ENCODE data around the gene FAM136A.
"Not testable (repeated sequence)": the region's sequence is repeated elsewhere in the genome, so short reads cannot be mapped to it uniquely, and the experiment has no call there.

FAM136A gene

DNA sequence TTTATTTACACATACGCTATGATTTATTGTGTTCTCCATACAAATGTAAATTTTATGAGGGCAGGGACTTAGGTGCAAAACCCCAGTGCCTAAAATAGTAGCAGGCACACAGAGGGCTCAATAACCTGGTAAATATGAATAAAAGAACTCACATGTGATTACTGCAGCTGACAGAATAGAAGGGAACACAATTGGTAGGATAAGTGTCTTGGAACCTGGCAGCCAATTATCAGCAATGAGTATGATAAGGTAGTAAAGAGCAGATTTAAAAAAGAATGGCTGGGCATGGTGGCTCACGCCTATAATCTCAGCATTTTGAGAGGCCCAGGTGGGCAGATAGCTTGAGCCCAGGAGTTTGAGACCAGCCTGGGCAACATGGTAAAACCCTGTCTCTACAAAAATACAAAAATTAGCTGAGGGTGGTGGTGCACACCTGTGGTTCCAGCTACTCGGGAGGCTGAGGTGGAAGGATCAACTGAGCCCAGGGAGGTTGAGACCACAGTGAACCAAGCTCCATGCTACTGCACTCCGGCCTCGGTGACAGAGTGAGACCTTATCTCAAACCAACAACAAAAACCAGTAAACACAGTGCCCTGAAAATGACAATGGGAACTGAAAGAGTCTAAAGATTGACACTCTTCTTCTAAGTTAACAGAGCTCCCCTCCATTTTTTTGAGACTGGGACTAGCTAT lies 18.2 kb downstream of the FAM136A start:
- no peak for DNase-seq

DNA sequence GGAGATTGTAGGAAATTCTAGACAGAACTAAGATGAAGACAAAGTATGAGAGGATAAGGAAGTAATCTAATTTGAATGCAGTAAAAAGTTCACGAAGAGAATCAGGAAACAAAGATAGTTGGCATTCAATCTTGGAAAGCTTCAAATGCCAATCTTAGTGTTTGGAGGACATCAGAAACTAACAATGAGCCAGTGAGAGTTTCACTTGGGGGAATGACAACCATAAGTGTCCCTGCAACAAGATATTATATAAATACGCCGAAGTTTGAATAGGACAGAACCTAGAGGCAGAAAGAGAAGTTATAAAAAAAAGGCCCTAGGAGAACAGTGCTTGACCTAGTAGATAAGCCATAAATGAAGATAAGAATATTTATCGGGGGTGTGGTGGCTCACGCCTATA lies 19.4 kb downstream of the FAM136A start:
- no peak for DNase-seq

DNA sequence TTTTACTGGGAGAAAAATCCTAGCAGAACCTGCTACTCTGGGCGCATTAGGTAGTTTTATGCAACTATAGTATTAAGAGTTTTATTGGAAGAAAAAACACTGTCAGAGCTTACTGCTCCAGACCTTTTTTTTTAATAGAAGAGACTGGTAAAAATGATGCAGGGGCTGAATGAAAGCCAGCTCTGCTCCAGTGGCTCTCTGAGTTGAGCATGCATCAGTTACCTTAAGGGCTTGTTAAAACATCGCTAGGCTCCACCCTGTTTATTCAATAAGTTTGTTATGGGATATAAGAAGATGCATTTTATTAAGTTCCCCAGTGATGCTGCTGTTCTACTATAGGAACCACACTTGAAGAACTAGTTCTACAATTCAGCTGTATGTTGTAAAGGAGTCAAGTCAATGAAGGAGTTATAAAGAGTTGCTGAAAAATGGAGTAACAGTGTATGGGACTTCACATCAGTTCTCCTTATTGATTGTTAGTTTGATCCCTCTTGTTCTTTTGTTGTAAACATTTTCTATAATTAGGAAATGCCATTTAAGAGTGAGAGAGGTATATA lies 21.5 kb downstream of the FAM136A start:
- no peak for DNase-seq

DNA sequence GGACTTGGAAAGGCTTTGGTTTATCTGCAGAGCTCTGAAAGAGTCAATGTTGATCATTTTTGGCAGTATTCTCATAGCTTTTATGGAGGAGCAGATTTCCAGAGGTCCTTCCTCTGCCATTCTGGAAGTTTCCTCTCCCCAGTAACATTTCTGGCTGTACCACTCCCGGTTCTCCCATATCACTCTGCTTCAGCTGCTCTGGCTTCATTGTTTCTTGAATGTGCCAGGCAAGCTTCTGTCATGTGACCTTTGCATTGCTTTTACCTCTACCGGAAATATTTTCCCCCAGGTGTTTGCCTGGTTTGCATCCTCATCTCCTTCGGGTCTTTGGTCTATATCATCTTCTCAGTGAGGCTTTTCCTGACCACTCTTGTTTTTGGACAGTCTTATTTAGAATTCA lies 31.5 kb downstream of the FAM136A start:
- no peak for DNase-seq

DNA sequence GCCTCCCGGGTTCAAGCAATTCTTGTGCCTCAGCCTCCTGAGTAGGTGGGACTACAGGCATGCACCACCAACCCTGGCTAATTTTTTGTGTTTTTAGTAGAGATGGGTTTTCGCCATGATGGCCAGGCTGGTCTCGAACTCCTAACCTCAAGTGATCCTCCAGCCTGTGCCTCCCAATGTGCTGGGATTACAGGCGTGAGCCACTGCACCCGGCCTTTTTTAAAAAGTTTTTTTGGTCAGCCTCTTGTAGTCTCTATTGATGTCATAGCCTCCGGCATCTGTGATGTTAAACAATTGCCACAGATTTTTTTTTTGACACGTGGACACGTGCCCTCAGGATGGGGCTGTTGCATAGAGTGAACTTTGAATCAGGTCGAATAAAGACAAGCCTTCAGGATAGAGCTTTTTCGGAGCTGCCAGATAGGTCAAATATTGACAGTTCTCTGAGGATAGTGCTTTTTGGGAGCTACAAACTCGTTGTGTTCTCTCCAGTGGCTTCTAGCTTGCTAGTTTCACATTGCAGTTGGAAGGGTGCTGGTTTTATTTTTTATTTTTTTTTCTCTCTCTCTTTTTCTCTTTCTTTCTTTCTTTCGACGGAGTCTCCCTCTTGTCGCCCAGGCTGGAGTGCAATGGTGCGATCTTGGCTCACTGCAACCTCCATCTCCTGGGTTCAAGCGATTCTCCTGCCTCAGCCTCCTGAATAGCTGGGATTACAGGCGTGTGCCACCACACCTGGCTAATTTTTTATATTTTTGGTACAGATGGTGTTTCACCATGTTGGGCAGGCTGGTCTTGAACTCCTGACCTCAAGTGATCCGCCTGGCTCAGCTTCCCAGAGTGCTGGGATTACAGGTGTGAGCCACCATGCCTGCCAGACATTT lies 32.2 kb downstream of the FAM136A start:
- not testable (repeated sequence) for DNase-seq

DNA sequence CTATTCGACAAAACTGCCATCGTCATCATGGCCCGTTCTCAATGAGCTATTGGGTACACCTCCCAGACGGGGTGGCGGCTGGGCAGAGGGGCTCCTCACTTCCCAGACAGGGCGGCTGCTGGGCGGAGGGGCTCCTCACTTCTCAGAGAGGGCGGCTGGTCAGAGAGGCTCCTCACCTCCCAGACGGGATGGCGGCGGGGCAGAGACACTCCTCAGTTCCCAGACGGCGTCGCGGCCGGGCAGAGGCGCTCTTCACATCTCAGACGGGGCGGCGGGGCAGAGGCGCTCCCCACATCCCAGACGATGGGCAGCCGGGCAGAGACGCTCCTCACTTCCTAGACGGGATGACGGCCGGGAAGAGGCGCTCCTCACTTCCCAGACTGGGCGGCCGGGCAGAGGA lies 34.9 kb downstream of the FAM136A start:
- not testable (repeated sequence) for DNase-seq

DNA sequence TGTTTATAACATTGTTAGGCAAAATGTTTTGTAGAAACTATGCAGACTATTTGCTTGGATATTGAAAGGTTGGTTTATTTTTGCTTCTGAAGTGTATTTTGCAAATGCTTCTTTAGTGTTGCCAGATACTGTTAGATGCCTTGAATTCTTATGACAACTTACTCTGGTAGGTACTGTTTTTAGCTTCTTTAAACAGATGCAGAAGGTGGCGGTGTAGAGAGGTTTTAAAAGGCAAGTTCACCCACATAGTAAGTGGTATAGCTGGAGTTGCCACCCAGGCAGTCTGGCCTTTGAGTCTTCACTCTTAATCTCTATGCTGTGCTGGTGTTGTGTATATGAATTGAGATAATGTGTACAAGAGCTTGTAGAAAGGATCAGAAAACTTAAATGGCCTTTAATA lies 40.4 kb downstream of the FAM136A start:
- no peak for DNase-seq

DNA sequence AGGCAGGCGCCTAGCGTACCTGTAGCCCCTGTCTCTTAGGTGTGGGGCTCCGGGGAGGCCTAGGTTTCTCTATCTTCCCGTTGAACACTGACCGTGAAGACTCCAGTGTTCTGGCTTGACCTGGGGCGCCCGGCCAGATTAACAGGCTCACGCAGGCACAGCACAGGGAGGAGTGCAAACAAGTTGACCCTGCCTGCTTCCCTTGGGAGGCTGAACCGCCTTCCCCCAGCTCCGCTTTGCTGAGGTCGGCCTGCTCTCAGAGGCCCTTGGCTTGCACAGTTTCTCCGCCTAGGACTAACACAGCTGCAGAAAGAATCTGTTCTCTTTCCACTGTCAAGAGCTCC lies 43.4 kb downstream of the FAM136A start:
- no peak for DNase-seq

DNA sequence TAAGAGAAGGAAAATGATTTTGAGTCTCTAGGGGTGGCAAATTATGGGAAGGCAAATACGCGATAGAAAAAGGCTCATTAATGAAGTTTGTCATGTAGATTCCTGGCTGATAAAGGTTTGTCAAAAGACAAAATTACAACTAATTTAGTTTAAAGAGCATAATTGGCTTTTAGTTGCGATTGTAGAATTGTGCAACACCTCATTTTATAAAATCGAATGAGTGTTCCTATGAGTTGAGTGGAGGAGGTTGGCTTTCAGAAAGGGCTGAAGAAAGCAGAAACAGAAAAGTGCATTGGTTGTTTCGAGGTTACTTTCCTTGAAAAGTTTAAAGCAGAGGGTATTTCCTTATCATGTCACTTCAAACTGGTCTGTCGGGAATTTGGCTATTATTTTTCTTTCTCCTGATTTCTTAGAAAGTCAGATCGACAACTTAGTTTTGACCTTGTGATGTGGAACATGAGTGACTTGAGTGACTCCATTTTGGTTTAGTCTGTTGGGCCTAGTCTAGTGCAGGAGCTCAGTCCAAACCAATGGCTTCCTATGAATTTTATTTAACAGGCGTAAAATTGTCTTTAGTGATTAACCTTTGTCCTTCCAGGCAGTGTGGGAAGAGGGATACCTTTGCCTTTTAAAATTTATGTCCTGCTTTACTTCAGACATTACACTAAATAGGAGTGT lies 46.1 kb downstream of the FAM136A start:
- no peak for DNase-seq

DNA sequence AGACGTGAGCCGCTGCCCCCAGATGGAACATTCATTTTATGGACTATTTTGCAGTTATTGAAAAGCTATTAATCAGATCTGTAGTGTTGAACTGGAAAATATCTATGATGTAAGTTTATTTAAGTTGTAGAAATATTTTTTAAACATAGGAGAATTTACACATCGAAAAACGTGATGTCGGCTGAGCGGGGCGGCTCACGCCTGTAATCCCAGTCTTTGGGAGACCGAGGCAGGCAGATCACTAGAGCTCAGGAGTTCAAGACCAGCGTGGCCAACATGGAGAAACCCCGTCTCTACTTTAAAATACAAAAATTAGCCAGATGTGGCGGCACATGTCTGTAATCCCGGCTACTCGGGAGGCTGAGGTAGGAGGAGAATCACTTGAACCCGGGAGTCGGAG lies 51.4 kb downstream of the FAM136A start:
- DNase-seq: no peak

DNA sequence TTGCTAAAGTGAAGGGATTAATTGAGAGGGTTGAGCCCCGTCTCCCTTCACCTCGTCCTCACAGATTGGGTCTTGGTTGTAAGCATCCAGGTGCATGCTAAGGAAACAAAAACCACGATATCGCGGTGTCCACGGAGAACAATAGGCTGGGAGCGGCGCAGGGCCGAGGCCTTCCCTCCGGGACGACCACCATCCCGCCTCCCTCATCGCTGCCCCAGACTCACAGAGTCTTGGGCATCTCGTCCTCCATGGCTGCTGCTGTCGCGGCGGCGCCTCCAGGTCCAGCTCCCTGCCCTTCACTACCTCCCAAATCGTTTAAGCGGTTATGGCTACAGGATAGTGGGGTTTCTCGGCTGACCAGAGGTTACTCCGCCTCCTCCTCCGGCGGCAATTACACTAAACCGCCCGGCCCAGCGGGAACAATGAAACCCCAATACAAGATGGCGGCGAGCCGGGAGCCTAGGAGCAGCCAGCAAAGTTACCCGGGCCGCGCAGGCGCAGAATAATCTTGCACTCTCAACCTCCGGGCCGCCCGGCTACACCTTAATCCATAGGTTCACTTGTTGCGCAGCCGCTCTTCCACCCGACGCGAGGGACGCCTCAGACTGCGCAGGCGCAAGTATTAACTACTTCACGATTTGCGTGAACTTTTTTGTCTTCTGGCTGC lies 53.6 kb downstream of the FAM136A start, which contains the start of gene TIA1:
Gene TIA1, minus strand, starts transcription at position 448 of the 667 bp plus-strand sequence. Its CDS starts 198 bp downstream, at position 250.
- peak; percentile 86 to 90 for DNase-seq

DNA sequence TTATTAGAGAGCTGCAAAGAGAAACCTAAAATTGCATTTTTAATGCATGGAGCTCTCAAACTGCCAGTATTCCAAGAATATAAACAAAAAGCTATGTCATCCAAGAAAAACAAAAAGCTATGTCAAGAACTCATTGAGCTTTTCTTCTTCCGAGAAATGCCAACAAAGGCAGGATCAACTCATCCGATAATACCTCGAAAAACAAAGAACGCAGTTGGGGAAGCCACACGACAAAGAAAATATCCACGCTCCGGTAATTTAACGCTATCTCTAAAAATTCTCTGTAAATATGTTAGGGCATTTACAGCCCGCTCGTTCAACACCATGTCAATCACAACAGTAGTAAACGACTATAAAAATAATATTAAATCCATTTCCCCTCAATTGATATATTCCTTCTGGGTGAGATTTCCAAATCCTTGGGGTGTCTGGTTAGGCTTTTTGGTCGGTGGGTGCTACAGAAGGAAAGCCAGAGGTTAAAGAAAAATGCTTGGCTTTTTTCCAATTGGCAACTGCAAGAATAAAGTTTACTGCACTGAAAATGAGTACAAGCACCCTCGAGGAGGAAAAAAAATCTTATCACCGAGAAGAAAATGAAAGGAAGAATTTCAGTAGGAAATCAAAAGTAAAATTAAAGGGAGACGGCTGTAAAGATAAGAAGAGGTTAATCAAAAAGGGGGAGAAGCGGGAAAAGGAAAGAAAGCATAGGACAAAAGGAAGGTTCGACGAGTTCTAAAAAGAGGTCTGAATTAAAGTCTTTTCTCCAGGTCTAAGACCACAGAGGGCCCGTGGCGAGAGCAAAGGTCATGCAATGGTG lies 54.3 kb downstream of the FAM136A start:
- peak in 1 of 2 donors; percentile 20 for DNase-seq
